CD4-positive, alpha-beta T cell treated with Interleukin-4 for 1 hour (primary cell): ENCODE measurements around the gene NSMCE1.

Experiments
- DNase-seq, 2 donors: peaks; one replicate each; pipeline ENCODE4 v3.0.0-alpha.2; 2020 to 2022

NSMCE1 gene

GRCh38 chr16:27228621-27229501 lies 39.7 kb downstream of the NSMCE1 start:
- DNase-seq: no peak

GRCh38 chr16:27228045-27228444 lies 40.5 kb downstream of the NSMCE1 start:
- DNase-seq: no peak

DNA sequence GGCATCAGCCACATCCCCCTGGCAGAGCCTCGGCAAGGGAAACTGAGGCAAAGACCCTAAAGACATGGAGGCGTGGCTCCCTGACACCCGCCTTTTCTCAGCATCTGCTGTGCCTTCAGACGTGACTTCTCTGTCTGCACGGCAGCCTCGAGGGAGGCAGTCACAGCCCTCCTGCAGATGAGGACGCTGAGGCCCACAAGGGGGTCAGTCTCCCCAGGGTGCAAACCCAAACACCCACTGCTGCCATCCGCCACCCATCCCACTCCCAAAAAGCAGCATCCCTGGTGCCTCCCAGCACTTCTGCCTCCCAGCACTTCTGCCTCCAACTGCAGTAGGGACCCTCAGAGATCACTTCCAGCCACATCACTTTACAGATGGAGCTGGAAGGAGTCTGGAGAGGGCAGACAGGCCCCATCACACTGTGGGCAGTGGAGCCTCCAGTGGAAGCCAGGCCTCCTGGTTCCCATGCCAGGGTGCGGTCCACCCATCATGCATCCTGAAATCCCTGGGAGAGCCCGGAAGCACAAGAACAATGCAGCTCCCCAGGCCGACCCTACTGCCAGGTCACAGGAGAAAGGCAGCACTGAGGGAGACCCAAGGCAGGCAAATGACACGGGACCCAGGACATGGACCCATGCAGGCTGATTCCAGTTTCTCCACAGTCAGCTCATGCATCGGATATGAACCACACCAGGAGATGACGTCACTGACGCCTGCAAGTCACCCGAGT lies 41.4 kb downstream of the NSMCE1 start:
- no peak for DNase-seq

DNA sequence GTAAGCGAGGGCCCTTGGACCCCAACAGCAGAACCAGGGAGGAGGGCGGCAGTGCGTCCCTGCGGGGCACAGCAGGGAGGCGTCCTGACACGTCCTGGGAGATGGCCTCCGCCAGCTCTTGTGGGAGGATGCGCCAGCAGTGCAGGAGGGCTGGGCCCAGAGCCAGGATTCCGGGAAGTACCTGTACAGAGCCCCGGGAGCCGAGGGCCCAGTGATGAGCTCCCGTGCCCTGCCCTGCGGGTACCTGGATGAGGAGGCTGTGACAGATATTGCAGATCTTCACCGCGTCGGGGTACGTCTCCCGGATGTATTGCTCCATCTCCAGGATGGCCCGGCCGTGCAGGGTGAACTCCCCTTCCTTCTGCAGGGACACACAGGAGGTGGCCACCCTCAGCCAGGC lies 42.1 kb downstream of the NSMCE1 start:
- DNase-seq: no peak

DNA sequence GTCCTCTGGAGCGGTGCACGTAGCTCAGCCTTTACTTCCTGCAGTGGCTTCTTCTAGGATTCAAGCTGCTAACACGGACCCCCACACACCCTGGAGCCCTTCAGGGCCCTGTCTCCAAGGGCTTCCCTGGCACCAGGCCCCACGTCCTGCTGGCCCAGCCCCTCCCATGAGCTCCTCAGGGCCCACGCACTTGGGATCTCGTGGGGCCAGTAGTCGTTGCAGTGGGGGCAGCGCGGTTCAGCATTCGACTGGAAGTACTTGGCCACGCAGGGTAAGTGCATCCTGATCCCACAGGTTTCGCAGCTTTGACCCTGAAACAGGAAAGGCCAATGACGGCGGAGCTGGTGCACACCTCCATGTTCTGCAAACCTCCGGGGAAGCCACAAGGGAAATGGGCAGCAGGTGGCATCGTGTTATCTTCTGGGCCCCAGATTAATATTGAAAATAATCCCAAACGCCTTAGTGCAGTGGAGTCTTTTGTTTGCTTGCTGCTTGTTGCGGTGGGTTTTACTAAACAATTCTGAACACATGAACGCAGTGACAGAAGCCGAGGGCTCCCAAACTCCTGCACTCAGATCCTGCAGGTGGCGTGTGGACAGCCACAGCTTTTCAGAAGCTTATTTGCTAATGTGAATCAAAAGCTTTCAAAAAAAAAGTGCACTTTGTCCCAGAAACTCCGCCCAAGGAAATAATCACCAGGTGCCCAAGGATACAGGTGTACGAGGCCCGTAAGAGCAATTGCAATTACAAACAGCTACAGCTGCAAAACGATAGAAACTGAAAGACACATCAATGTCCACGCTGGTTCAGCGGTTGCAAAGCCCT lies 42.8 kb downstream of the NSMCE1 start:
- no peak for DNase-seq

GRCh38 chr16:27224741-27225300 lies 43.8 kb downstream of the NSMCE1 start:
- DNase-seq: no peak

DNA sequence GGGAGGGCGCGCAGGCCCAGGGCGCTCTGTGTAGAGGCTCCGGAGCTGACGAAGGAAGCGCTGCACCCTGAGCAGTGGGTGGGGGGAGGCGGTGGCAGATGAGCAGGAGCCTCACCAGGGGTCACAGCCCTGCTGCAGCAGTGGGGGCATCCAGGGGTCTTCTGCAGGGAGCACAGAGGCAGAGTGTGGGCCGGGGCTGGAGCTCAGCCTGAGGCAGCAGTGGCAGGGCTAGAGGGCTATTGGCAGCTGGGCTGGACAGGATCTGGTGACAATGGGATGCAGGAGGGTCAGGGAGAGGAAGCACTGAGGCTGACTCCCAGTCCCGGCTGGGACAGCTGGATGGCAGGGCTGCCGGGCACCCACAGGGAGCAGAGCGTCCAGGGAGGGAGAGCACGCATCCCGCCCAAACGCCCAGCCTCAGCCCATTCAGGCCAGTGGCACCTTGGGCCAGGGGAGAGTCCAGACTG lies 44.3 kb downstream of the NSMCE1 start:
- DNase-seq: no peak

DNA sequence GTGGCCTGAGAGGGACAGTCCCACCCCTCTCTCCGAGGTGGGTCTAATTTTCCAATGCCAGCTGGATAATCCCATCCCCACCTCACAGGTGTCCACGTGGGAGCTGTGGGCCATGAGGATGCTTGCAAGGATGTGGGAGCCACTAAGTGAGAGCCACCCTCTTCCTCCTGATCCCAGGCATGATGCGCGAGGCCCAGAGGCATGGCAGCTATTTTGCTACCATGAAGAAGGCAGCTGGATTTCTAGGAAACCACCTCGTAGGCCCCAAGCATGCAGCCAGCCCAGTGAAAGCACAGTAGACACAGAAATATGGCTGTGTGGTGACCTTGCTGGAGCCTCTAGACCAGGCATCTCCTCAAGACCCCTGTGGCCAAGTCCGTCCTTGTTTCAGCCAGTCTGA lies 44.9 kb downstream of the NSMCE1 start:
- no peak for DNase-seq

DNA sequence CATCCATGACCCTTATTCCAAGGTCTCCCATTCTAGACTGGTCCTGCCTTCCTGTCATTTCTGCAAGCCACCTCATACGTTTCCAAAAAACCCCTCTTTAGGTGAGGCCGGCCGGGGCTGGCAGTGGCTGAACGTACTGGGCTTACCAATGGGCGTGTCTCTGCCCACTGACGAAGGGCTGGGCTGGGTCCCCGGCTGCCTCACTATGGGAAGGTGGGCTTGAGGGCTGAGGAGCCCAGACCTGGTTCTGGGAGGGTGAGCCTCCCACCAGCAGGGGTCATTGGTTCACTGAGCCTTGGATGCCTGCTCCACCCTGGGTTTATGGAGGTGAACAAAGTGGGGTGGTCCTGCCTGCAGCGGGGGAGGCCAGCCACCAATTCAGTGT lies 45.4 kb downstream of the NSMCE1 start:
- no peak for DNase-seq

DNA sequence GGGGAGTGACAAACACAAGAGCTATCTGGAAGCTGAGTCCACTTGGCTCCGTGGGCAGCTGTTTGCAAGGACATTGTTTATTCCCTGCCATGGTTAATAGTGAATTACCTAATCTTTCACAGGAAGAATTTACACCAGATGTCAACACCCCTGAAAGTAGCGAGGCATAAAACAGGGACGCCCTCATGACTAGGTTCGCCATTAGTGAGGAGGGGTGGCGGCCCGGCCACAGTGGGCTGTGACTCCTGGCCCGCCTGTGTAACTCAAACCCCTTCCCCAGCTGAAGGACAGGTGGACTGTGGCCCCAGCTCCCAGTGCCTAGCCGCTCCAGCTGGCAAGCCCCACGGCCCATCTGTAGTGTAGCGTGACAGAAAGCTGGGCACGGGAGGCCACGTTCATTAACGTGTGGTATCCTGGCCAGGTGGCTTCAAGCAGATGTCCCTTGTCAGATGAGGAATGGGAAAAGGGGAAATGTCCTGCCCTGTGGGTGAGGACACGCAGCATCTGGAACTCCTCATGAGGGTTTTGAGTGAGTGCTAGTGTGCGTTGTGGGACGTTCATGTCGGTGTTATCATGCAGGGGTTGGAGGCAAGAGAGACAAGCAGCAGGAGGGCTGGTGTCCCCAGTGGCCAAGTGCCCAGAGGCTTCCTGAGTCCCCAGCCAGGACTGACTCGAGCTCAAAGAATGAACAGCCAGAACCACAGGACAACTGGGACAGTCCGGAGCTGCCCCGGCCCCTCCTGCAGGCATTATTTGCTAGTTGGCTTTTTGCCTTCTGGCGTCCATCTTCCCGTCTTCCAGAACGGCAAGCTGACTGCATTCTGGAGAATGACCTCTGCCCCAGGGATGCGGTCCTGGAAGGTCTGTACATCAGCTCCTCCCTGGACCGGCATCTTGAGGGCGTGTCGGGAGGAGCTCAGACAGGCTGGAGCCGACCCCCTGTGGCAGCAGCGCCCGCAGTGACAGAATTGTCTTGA lies 46.0 kb downstream of the NSMCE1 start:
- no peak for DNase-seq

GRCh38 chr16:27221576-27222248 lies 46.9 kb downstream of the NSMCE1 start:
- no peak for DNase-seq

DNA sequence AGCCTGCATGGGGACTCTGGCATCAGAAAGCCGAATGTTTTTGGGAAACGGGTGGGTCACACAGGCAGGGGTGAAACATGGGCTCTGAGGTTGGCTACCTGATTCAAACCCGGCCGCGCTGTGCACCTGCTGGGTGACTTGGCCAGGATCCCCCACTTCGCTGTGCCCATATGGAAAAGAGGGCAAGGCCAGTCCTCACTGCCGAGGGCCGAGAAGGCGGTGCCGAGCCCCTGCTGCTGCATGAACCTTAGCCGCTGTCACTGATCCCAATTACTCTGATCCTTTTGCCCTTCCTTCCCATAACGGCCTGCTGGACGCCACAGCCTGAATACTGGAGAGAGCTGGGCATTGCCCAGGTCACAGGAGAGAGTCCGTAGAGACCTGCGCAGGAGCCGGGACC lies 47.6 kb downstream of the NSMCE1 start:
- no peak for DNase-seq

DNA sequence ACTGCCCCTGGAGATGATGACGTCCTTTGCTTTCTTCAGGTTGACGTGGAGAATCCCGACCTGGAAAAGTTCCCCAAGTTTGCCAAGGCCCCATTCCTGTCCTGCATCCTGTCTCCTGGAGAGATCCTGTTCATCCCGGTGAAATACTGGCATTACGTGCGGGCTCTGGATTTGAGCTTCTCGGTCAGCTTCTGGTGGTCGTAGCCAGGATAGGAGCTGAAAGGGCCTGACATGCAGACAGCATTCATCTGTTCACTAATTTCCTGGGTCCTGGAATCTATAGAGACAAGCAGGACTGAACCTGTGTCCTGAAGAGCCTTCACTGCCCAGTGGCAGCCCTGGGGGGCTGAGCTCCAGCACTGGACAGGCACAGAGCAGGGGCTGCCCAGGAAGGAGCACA lies 48.0 kb downstream of the NSMCE1 start:
- DNase-seq: no peak

- no peak for DNase-seq
These were observed 48.5 kb downstream of the NSMCE1 start for GRCh38 chr16:27220120-27220519.

DNA sequence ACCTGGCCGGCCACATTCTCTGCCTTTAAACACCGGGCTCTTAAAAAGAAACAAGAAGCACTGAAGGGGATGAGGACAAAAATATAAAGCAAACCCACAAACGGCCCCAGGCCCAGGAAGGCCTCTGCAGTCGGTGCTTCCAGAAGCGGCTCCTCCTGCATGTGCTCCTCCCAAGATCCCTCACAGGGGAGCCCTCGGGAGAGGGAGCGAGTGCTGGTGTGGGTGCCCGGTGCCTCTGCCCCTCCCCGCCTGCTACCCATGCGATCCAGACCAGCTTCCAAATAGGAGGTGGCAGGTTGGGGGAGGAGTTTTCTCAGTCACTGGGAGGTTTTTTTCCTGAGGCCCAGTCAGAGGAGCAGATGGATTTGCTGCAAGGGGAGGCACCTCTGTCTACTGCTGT lies 49.4 kb downstream of the NSMCE1 start:
- no peak for DNase-seq

- no peak for DNase-seq
These were observed 49.8 kb downstream of the NSMCE1 start for GRCh38 chr16:27218756-27219155.

DNA sequence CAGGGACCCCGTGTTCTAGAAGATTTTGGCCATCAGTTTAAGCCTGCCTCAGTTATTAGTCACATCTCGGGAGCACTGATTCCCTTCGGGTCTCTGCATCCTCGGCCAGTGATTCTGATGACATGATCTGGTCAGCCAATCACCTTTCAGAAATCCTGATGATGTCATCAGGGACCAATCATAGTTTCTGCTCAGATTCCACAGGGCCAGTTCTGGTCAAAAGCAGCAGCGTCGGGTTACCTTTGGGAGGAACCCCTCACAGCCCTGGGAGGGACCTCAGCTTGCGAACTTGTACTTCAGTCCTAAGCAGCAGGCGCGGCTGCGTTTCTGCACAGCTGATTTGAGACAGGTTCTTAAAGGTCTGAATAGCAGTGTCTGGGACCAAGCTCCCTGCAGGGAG lies 51.3 kb downstream of the NSMCE1 start:
- no peak for DNase-seq

- no peak for DNase-seq
These were observed 52.2 kb downstream of the NSMCE1 start for GRCh38 chr16:27216297-27216885.

DNA sequence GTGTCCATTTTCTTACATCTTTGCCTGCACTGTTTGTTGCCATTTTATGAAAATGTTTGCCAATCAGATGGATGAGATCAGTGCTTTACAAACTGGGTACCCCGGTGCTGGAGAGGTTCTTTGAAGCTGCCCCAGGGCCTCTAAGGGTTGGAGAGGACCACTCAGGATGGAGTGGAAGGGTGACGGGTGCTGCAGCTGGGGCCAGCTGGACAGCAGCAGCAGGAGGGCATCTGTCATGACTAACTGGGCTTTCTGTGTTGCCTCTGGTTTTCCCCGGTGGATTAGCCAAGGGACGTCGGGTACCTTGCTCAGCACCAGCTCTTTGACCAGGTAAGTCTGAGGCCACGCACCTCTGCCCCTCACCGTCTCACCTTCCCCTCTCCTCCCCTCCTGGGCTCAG lies 52.9 kb downstream of the NSMCE1 start:
- no peak for DNase-seq

DNA sequence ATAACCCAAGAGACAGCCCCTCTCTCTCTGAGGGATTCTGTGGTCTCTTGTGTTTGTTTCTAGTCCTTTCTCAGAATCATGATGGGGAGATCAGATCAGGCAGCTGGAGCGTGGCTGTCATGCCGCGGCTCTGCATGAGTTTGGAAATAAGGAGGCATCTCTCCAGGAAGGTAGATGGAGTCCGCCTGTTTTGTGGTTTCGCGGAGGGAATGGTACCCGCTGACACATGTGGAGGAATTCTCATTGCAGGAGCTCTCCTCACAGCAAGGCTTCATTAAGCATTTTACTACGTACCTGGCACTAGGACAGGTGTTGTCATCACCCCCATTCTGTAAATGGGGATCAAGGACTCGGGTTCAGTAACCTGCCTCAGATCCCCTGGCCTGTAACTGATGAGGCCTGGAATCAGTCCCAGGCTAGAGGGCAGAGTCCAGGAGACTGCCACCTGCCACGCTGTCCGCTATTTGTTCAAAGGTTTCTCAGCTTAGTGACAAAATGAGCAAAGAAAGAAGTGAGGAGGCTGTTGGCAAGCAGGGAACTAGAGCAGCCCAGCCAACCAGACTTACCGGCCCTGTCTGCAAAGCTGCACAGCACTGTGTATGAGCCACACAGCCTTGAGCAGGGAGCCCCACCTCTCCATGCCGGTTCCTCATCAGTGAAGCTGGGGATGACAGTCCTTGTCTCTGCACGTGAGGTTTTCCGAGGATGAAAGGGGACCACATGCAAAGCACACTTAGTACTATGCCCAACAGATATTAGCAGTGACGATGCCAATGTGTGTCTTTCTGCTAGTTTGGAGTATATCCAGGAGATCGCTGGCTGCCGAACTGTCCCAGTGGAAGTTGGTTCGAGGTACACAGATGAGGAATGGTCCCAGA lies 54.2 kb downstream of the NSMCE1 start:
- DNase-seq: no peak
